GM13976 (cell line): Measurements from ENCODE around the gene TRAM2.

Experiments
- DNase-seq: peaks from one replicate; pipeline ENCODE4 v3.0.0; 2012; ENCODE audit warnings: low spot score
- in situ Hi-C: fragments of 300-500 bp; cut with MboI; formaldehyde crosslinking; loops from one replicate; pipeline ENCODE4 v1.12.0; 2022; ENCODE audit warnings: low sequenced_read_pairs, mixed read lengths, inconsistent platforms; ENCODE audit not compliant: unreplicated experiment
- TF ChIP-seq, protein P1 (sequence below): IDR thresholded peaks from 2 replicates; pipeline ENCODE4 v1.5.1; 2012; ENCODE audit warnings: borderline replicate concordance, mild to moderate bottlenecking; ENCODE audit not compliant: insufficient read depth; ENCODE audit errors: extremely low read depth, missing control alignments, control extremely low read depth

The TRAM2 gene

GRCh38 chr6:52587001-52587400, 10.1 kb upstream of the TRAM2 start:
- DNase-seq: no peak
- in situ Hi-C loops: no loop called here
- TF ChIP-seq, protein P1, sequence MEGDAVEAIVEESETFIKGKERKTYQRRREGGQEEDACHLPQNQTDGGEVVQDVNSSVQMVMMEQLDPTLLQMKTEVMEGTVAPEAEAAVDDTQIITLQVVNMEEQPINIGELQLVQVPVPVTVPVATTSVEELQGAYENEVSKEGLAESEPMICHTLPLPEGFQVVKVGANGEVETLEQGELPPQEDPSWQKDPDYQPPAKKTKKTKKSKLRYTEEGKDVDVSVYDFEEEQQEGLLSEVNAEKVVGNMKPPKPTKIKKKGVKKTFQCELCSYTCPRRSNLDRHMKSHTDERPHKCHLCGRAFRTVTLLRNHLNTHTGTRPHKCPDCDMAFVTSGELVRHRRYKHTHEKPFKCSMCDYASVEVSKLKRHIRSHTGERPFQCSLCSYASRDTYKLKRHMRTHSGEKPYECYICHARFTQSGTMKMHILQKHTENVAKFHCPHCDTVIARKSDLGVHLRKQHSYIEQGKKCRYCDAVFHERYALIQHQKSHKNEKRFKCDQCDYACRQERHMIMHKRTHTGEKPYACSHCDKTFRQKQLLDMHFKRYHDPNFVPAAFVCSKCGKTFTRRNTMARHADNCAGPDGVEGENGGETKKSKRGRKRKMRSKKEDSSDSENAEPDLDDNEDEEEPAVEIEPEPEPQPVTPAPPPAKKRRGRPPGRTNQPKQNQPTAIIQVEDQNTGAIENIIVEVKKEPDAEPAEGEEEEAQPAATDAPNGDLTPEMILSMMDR: no peak

DNA sequence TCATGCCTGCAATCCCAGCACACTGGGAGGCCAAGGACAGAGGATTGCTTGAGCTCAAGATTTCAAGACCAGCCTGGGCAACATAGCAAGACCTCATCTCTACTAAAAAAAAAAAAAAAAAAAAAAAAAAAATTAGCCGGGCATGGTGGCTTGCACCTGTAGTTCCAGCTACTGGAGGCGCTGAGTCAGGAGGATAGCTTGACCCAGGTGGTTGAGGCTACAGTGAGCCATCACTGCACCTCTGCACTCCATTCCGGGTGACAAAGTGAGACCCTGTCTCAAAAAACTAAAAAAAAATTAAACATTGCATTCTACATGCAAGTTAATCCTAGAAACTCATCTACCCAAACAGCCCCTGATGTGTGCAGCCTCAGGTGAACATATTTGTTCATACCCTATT, 7.3 kb upstream of the TRAM2 start:
- TF ChIP-seq, protein P1: no peak
- DNase-seq: no peak
- in situ Hi-C loops: no loop called here

DNA sequence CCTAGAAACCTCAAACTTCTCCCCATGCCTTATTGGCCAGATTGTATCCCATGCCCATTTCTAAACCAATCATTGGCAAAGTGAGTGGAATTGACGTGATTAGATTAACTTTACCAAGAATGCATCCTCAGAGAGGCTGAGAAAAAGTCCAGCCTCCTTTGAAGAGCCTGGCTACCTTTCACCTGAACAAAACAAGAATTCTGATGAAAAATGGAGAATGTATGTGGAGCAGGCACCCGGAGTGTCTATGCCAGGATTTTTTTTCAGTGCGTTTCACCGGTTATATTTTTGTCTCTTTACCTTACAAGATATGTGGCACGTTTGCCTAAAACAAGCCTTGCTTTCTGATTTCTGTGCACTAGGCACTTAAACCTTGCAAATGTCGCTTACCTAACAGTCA, 6.1 kb upstream of the TRAM2 start:
- in situ Hi-C loops: no loop called here
- DNase-seq: no peak
- TF ChIP-seq, protein P1: no peak

GRCh38 chr6:52582446-52582845, 5.6 kb upstream of the TRAM2 start:
- TF ChIP-seq, protein P1: no peak
- no peak for DNase-seq
- in situ Hi-C loops: no loop called here

DNA sequence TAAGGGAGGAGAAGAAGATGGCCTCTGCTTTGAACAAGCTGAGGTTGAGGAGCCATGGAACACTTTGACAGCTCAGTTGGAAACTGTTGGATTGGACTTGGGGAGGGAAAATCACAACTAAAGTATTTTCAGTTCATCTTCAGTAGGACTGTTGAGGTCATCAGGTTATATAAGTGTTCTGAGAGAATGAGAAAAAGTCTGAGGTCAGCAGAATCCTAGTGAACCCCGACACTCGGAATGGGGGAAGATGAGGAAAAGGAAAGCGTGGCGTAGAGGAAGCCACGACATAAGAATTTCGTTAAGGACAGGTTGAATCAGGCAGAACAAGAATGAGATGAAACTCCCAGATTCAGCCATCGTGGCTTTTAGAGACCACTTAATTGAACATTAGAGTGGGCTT, 4.0 kb upstream of the TRAM2 start:
- no peak for DNase-seq
- in situ Hi-C loops: no loop called here
- TF ChIP-seq, protein P1: no peak

DNA sequence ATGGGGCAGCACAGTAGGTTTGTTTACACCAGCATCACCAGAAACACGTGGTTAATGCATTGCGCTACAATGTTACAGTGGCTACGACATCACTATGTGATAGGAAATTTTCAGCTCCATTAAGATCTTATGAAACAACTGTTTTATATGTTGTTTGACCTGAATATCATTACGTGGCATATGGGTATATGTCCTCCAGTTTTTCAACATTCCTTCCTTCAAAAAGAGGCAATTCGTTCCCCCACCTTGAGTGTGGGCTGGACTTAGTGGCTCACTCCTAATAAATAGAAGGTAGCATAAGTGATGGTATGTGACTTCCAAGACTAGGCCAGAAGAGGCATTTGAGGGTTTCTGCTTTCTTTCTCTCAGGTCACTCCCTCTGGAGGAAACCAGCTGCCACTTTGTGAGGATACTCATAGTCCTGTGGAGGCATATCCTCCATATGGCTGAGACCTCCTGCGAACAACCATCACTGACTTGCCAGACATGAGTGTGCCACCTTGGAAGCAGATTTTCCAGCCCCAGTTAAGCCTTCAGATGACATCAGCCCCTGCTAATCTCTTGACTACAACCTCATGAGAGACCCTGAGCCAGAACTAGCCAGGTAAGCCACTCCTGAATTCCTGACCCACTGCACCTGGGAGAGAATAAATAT, 2.3 kb upstream of the TRAM2 start:
- TF ChIP-seq, protein P1: no peak
- in situ Hi-C loops: no loop called here
- DNase-seq: no peak
